ENCODE data around the gene GADL1. TPM values are rescaled to one million over a fixed set of nuclear protein-coding genes. Genes with fewer than 3 reads are reported as not detected.
A peak's percentile ranks its signal among the peaks of the same experiment; 100 is the strongest.

Gene GADL1
- total RNA-seq, 2 donors from 2014 or later, result not detected

- intact Hi-C loops (cut with DNase I), result no loop called here
- Histone ChIP-seq H3K9me3 (no peaks in the 10 kb centered on the region), H3K4me3 (no peak overlapping the region), H3K27ac (no peak overlapping the region), H3K36me3 (no peaks in the 10 kb centered on the region), H3K4me1 (no peaks in the 10 kb centered on the region), H3K27me3 (no peaks in the 10 kb centered on the region), H3K9ac (ENCODE audit: low read depth in 2 of 2, low read length in 2 of 2) (no peak overlapping the region)
- DNase-seq, result peak; percentile 45
- no peak for TF ChIP-seq CTCF (IDR thresholded peaks at IDR 0.05)
Observed at GRCh38 chr3:30751610-30752299, 142.7 kb downstream of the GADL1 start.

- Histone ChIP-seq H3K4me1 (no peaks in the 10 kb centered on the region), H3K9ac (ENCODE audit: low read depth in 2 of 2, low read length in 2 of 2) (no peak overlapping the region), H3K4me3 (no peak overlapping the region), H3K9me3 (no peaks in the 10 kb centered on the region), H3K27ac (no peak overlapping the region), H3K36me3 (no peaks in the 10 kb centered on the region), H3K27me3 (no peaks in the 10 kb centered on the region)
- no peak for TF ChIP-seq CTCF (IDR thresholded peaks at IDR 0.05)
- DNase-seq, result no peak
- intact Hi-C loops (cut with DNase I), result no loop called here
Observed at GRCh38 chr3:30750967-30751366, 143.5 kb downstream of the GADL1 start.

- Histone ChIP-seq H3K27ac (no peak overlapping the region), H3K9ac (ENCODE audit: low read depth in 2 of 2, low read length in 2 of 2) (no peak overlapping the region), H3K4me3 (no peak overlapping the region), H3K27me3 (no peaks in the 10 kb centered on the region), H3K9me3 (no peaks in the 10 kb centered on the region), H3K4me1 (no peaks in the 10 kb centered on the region), H3K36me3 (no peaks in the 10 kb centered on the region)
- DNase-seq, result no peak
- TF ChIP-seq CTCF (IDR thresholded peaks at IDR 0.05), result no peak
- intact Hi-C loops (cut with DNase I), result no loop called here
Observed at GRCh38 chr3:30749230-30749629, 145.2 kb downstream of the GADL1 start.

- peak; percentile 35 for TF ChIP-seq CTCF (IDR thresholded peaks at IDR 0.05)
- intact Hi-C loops (cut with DNase I), result no loop called here
- no peak for DNase-seq
- no peaks in the 10 kb centered on the region for H3K36me3 ChIP-seq
- H3K9me3 ChIP-seq, result no peaks in the 10 kb centered on the region
- H3K4me1 ChIP-seq, result no peaks in the 10 kb centered on the region
- no peaks in the 10 kb centered on the region for H3K27me3 ChIP-seq
- no peak overlapping the region for H3K4me3 ChIP-seq
- no peak overlapping the region for H3K9ac ChIP-seq (ENCODE audit: low read depth in 2 of 2, low read length in 2 of 2)
- H3K27ac ChIP-seq, result no peak overlapping the region
Observed at GRCh38 chr3:30747771-30748281, 146.6 kb downstream of the GADL1 start.

GRCh38 chr3:30743641-30744317 is 150.7 kb downstream of the GADL1 start:
- H3K4me1 ChIP-seq, result no peaks in the 10 kb centered on the region
- H3K9me3 ChIP-seq, result no peaks in the 10 kb centered on the region
- no peak for DNase-seq
- H3K27me3 ChIP-seq, result no peaks in the 10 kb centered on the region
- no peaks in the 10 kb centered on the region for H3K36me3 ChIP-seq
- intact Hi-C loops (cut with DNase I), result no loop called here
- no peak for TF ChIP-seq CTCF (IDR thresholded peaks at IDR 0.05)
- H3K27ac ChIP-seq, result no peak overlapping the region
- H3K9ac ChIP-seq (ENCODE audit: low read depth in 2 of 2, low read length in 2 of 2), result no peak overlapping the region
- H3K4me3 ChIP-seq, result no peak overlapping the region
